DLD1 (cell line): ENCODE data around the gene FAM184A.
"Not testable (repeated sequence)": the region's sequence is repeated elsewhere in the genome, so short reads cannot be mapped to it uniquely, and the experiment has no call there.

Experiments used
- in situ Hi-C: cut with HindIII; loops from 2 replicates; pipeline ENCODE4 v1.10.0; 2017; ENCODE audit warnings: low sequenced_read_pairs

FAM184A gene

GRCh38 chr6:119102901-119103300 lies 24.4 kb upstream of the FAM184A start:
- in situ Hi-C loops, result no loop called here

GRCh38 chr6:119100115-119100514 lies 21.7 kb upstream of the FAM184A start:
- in situ Hi-C loops, result no loop called here

- in situ Hi-C loops, result not testable (repeated sequence)
These were observed 19.4 kb upstream of the FAM184A start for GRCh38 chr6:119097815-119098361.

- in situ Hi-C loops, result no loop called here
These were observed 18.5 kb upstream of the FAM184A start for GRCh38 chr6:119096721-119097565.

GRCh38 chr6:119090256-119090655 lies 11.8 kb upstream of the FAM184A start:
- in situ Hi-C loops, result no loop called here

GRCh38 chr6:119084784-119085183 lies 6.3 kb upstream of the FAM184A start:
- in situ Hi-C loops, result no loop called here

GRCh38 chr6:119083007-119083406 lies 4.5 kb upstream of the FAM184A start:
- in situ Hi-C loops, result no loop called here

- in situ Hi-C loops, result no loop called here
These were observed 882 bp upstream of the FAM184A start for GRCh38 chr6:119079283-119079809.

- in situ Hi-C loops, result no loop called here
These were observed 655 bp downstream of the FAM184A start for GRCh38 chr6:119077643-119078375.

- in situ Hi-C loops, result no loop called here
These were observed 1.1 kb downstream of the FAM184A start for GRCh38 chr6:119077391-119077642.

- in situ Hi-C loops, result no loop called here
These were observed 1.7 kb downstream of the FAM184A start for GRCh38 chr6:119076576-119077390.

GRCh38 chr6:119076173-119076572 lies 2.3 kb downstream of the FAM184A start:
- in situ Hi-C loops, result no loop called here

GRCh38 chr6:119075200-119075981 lies 3.1 kb downstream of the FAM184A start:
- in situ Hi-C loops, result no loop called here

- in situ Hi-C loops, result no loop called here
These were observed 5.0 kb downstream of the FAM184A start for GRCh38 chr6:119073307-119074051.

- in situ Hi-C loops, result no loop called here
These were observed 6.9 kb downstream of the FAM184A start for GRCh38 chr6:119071576-119071975.

- in situ Hi-C loops, result no loop called here
These were observed 11.4 kb downstream of the FAM184A start for GRCh38 chr6:119067091-119067490.

- in situ Hi-C loops, result no loop called here
These were observed 11.9 kb downstream of the FAM184A start for GRCh38 chr6:119066517-119066916.

- in situ Hi-C loops, result no loop called here
These were observed 12.5 kb downstream of the FAM184A start for GRCh38 chr6:119065955-119066354.

GRCh38 chr6:119065382-119065781 lies 13.1 kb downstream of the FAM184A start:
- in situ Hi-C loops, result no loop called here

GRCh38 chr6:119063491-119063890 lies 15.0 kb downstream of the FAM184A start:
- in situ Hi-C loops, result no loop called here
